Uterus (tissue), 4 donors: ENCODE data around the gene C10orf71. TPM values are rescaled to one million over a fixed set of nuclear protein-coding genes. Genes with fewer than 3 reads are reported as not detected.

Experiments
- DNase-seq, 2 donors: peaks; one replicate each; pipeline ENCODE4 v3.0.0-alpha.2; 2019 to 2020
- H3K27ac ChIP-seq, 2 donors: fragments of 200-600 bp; sonication (generic); 1 replicate in 1 of 2; 2 replicates in 1 of 2; pipeline ENCODE4 v1.5.1; 2016 to 2018
- H3K27me3 ChIP-seq, 2 donors: fragments of 200-600 bp; sonication (generic); one replicate each; pipeline ENCODE4 v1.5.1; 2018 to 2019; ENCODE audit warnings: control low read depth in 1 of 2
- H3K36me3 ChIP-seq, 2 donors: fragments of 200-600 bp; sonication (generic); one replicate each; pipeline ENCODE4 v1.5.1; 2019; ENCODE audit warnings: control low read depth in 1 of 2
- H3K4me1 ChIP-seq, 2 donors: fragments of 200-600 bp; sonication (generic); one replicate each; pipeline ENCODE4 v1.5.1; 2018 to 2019; ENCODE audit warnings: control low read depth in 1 of 2
- H3K4me3 ChIP-seq, 2 donors: fragments of 200-600 bp; sonication (generic); 1 replicate in 1 of 2; 2 replicates in 1 of 2; pipeline ENCODE4 v1.5.1; 2018 to 2019; ENCODE audit warnings: mild to moderate bottlenecking in 1 of 2
- H3K9me3 ChIP-seq, 2 donors: fragments of 200-600 bp; sonication (generic); one replicate each; pipeline ENCODE4 v1.5.1; 2019; ENCODE audit warnings: control low read depth in 1 of 2
- CTCF ChIP-seq, 4 experiments: fragments of 200-600 bp in 2 of 4; fragments of 450-650 bp in 2 of 4; sonication (generic) in 2 of 4; IDR thresholded peaks; one replicate each; pipeline ENCODE4 v1.5.1; 2016 to 2019; ENCODE audit warnings: antibody characterized with exemption in 4 of 4, mild to moderate bottlenecking in 2 of 4, moderate library complexity in 1 of 4
- POLR2A ChIP-seq, 2 donors: fragments of 450-650 bp; IDR thresholded peaks; one replicate each; pipeline ENCODE4 v1.6.1; 2016; ENCODE audit warnings: antibody characterized with exemption in 2 of 2, mild to moderate bottlenecking in 1 of 2, moderate library complexity in 1 of 2
- intact Hi-C: fragments of 100-400 bp; cut with DNase I; formaldehyde crosslinking; loops from one replicate; pipeline ENCODE4 v1.15.1; 2023; ENCODE audit warnings: low total_unique reads
- total RNA-seq, 4 donors: library from RNA; depleted of rRNA in 3 of 4; stranded (reverse); fragments of >200 nt in 3 of 4; gene quantifications; one replicate each; pipeline versions ENCODE4 v1.1.0 to v1.2.4, GENCODE V29; 2014 to 2023
- donor health status: DM: yes; HTN: yes; CAD: no.

The C10orf71 gene
- total RNA-seq, 4 donors from 2014 or later, result not detected

- Histone ChIP-seq H3K36me3 (no peaks in the 10 kb centered on the region), H3K9me3 (no peaks in the 10 kb centered on the region), H3K27me3 (no peaks in the 10 kb centered on the region), H3K27ac (no peak overlapping the region), H3K4me1 (no peaks in the 10 kb centered on the region), H3K4me3 (no peak overlapping the region)
- intact Hi-C loops, result no loop called here
- DNase-seq, result no peak
- TF ChIP-seq CTCF (IDR thresholded peaks at IDR 0.05) (no peak), POLR2A (IDR thresholded peaks at IDR 0.05) (no peak)
Observed at GRCh38 chr10:49282879-49283341, 16.1 kb upstream of the C10orf71 start.

- H3K36me3 ChIP-seq, result no peaks in the 10 kb centered on the region
- intact Hi-C loops, result no loop called here
- no peaks in the 10 kb centered on the region for H3K27me3 ChIP-seq
- no peak for DNase-seq
- TF ChIP-seq POLR2A (IDR thresholded peaks at IDR 0.05) (no peak), CTCF (IDR thresholded peaks at IDR 0.05) (no peak)
- H3K9me3 ChIP-seq, result no peaks in the 10 kb centered on the region
- H3K4me3 ChIP-seq, result no peak overlapping the region
- no peaks in the 10 kb centered on the region for H3K4me1 ChIP-seq
- no peak overlapping the region for H3K27ac ChIP-seq
Observed at GRCh38 chr10:49283491-49283890, 15.5 kb upstream of the C10orf71 start.

- no peak overlapping the region for H3K4me3 ChIP-seq
- intact Hi-C loops, result no loop called here
- TF ChIP-seq CTCF (IDR thresholded peaks at IDR 0.05), result no peak
- no peak for TF ChIP-seq POLR2A (IDR thresholded peaks at IDR 0.05)
- no peaks in the 10 kb centered on the region for H3K27me3 ChIP-seq
- no peak overlapping the region for H3K27ac ChIP-seq
- DNase-seq, result no peak
- no peaks in the 10 kb centered on the region for H3K9me3 ChIP-seq
- H3K36me3 ChIP-seq, result no peaks in the 10 kb centered on the region
- H3K4me1 ChIP-seq, result no peaks in the 10 kb centered on the region
Observed at GRCh38 chr10:49284356-49284755, 14.6 kb upstream of the C10orf71 start.

GRCh38 chr10:49285232-49285631, 13.7 kb upstream of the C10orf71 start:
- Histone ChIP-seq H3K4me1 (no peaks in the 10 kb centered on the region), H3K9me3 (no peaks in the 10 kb centered on the region), H3K27me3 (no peaks in the 10 kb centered on the region), H3K4me3 (no peak overlapping the region), H3K36me3 (no peaks in the 10 kb centered on the region), H3K27ac (no peak overlapping the region)
- no peak for TF ChIP-seq POLR2A (IDR thresholded peaks at IDR 0.05)
- no peak for TF ChIP-seq CTCF (IDR thresholded peaks at IDR 0.05)
- no peak for DNase-seq
- intact Hi-C loops, result no loop called here

- H3K4me1 ChIP-seq, result no peaks in the 10 kb centered on the region
- H3K4me3 ChIP-seq, result no peak overlapping the region
Observed at GRCh38 chr10:49286686-49287085, 12.3 kb upstream of the C10orf71 start.

More at GRCh38 chr10:49286686-49287085, 12.3 kb upstream of the C10orf71 start:
- DNase-seq, result no peak
- Histone ChIP-seq H3K27me3 (no peaks in the 10 kb centered on the region), H3K27ac (no peak overlapping the region), H3K36me3 (no peaks in the 10 kb centered on the region), H3K9me3 (no peaks in the 10 kb centered on the region)
- TF ChIP-seq CTCF (IDR thresholded peaks at IDR 0.05) (no peak), POLR2A (IDR thresholded peaks at IDR 0.05) (no peak)
- intact Hi-C loops, result no loop called here
